Psoas muscle (tissue), 8 donors: ENCODE results near the gene INTS11. TPM values are rescaled to one million over a fixed set of nuclear protein-coding genes. Genes with fewer than 3 reads are reported as not detected.

Experiments
- ATAC-seq, 4 donors: fragments of 200-7000 bp; cut with Tn5 transposase; one replicate each; pipeline ENCODE4 v1.9.1; 2020; ENCODE audit warnings: moderate library complexity in 3 of 4, mild to moderate bottlenecking in 2 of 4
- DNase-seq, 2 donors: peaks; one replicate each; pipeline ENCODE4 v3.0.0-alpha.2; 2020
- H3K27ac ChIP-seq: fragments of 200-600 bp; one replicate; pipeline ENCODE4 v1.8.0; 2022
- H3K27me3 ChIP-seq, 3 donors: fragments of 200-600 bp in 1 of 3; one replicate each; pipeline versions ENCODE4 v1.6.1 to v1.8.0; 2013 to 2022; ENCODE audit warnings: low read length in 2 of 3, mild to moderate bottlenecking in 2 of 3, moderate library complexity in 1 of 3; ENCODE audit not compliant: insufficient read depth in 3 of 3
- H3K36me3 ChIP-seq, 2 donors: fragments of 200-600 bp in 1 of 2; one replicate each; pipeline versions ENCODE4 v1.6.1 to v1.8.0; 2013 to 2022; ENCODE audit warnings: low read depth in 1 of 2, mild to moderate bottlenecking in 1 of 2, moderate library complexity in 1 of 2; ENCODE audit not compliant: insufficient read depth in 1 of 2
- H3K4me1 ChIP-seq: fragments of 200-600 bp; one replicate; pipeline ENCODE4 v1.8.0; 2022
- H3K4me3 ChIP-seq: fragments of 200-600 bp; one replicate; pipeline ENCODE4 v1.8.0; 2022; ENCODE audit warnings: mild to moderate bottlenecking
- H3K9me3 ChIP-seq: fragments of 200-600 bp; one replicate; pipeline ENCODE4 v1.8.0; 2022
- WGBS, 3 donors: extraction: QIAGEN DNeasy Blood & Tissue Kit; methylation state at CpG; one replicate each; pipeline versions ENCODE4 v1.1.6 to v1.1.7; 2013; 5-methylcytosine and 5-hydroxymethylcytosine counted together
- intact Hi-C, 2 donors: fragments of 100-400 bp; cut with DNase I; formaldehyde crosslinking; loops; one replicate each; pipeline versions ENCODE4 v1.11.0 to v1.14.2; 2022
- polyA plus RNA-seq, 3 donors: library from polyadenylated mRNA; stranded (reverse); fragments of 200-250 nt; gene quantifications; one replicate each; pipeline ENCODE4 v1.2.3, GENCODE V29; 2013
- total RNA-seq, 4 donors: library from RNA; stranded (reverse); fragmentation: NEBNext Ultra II Directional in 2 of 4; extraction: Animal tissue kit (Norgen Biotek cat#: 25700) in 2 of 4; gene quantifications; one replicate each; pipeline versions ENCODE4 v1.2.1 to v1.2.4, GENCODE V29; 2021 to 2023
- TF ChIP-seq, protein P1 (sequence below): fragments of 200-600 bp; IDR thresholded peaks from one replicate; pipeline ENCODE4 v1.8.0; 2022; ENCODE audit warnings: antibody characterized with exemption
- donor health status: healthy with polysubstance abuse.
- donor health status: DM: no; HTN: no; CAD: no; lungs with moderate emphysema.
- donor health status: Bipolar disorder and iron deficiency.
- donor health status: healthy.
- donor health status: DM: yes; HTN: yes; CAD: no.
- donor health status: DM: no; HTN: no; CAD: no.
- donor health status: DM: no; HTN: no; CAD: no.
- donor health status: DM: yes; HTN: yes; CAD: no.

The INTS11 gene
- total and polyA plus RNA-seq, 7 donors, result 55.6 to 80.8 (median 71.2) TPM

DNA sequence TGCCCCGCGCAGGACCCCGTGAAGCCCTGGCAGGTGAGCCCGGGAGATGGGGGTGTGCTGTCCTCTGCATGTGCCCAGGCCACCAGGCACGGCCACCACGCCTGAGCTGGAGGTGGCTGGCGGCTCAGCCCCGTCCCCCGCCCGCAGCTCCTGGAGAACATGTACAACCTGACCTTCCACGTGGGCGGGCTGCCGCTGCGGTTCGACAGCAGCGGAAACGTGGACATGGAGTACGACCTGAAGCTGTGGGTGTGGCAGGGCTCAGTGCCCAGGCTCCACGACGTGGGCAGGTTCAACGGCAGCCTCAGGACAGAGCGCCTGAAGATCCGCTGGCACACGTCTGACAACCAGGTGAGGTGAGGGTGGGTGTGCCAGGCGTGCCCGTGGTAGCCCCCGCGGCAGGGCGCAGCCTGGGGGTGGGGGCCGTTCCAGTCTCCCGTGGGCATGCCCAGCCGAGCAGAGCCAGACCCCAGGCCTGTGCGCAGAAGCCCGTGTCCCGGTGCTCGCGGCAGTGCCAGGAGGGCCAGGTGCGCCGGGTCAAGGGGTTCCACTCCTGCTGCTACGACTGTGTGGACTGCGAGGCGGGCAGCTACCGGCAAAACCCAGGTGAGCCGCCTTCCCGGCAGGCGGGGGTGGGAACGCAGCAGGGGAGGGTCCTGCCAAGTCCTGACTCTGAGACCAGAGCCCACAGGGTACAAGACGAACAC is 8.5 kb upstream of the INTS11 start:
- 44 to 72% (median 49%) methylated on average over 40 to 48 of the region's 48 CpGs for WGBS, 3 donors
- H3K27ac ChIP-seq, result no peak overlapping the region
- intact Hi-C loops, result no loop called here
- no peaks in the 10 kb centered on the region for H3K27me3 ChIP-seq
- no peak for DNase-seq
- peaks cover 0 to 38% of the 10 kb centered on the region in 2 donors for H3K36me3 ChIP-seq
- H3K4me1 ChIP-seq, result peaks cover 28% of the 10 kb centered on the region
- peak; percentile 6 to 45 (median 28) for ATAC-seq
- no peaks in the 10 kb centered on the region for H3K9me3 ChIP-seq
- TF ChIP-seq, protein P1, sequence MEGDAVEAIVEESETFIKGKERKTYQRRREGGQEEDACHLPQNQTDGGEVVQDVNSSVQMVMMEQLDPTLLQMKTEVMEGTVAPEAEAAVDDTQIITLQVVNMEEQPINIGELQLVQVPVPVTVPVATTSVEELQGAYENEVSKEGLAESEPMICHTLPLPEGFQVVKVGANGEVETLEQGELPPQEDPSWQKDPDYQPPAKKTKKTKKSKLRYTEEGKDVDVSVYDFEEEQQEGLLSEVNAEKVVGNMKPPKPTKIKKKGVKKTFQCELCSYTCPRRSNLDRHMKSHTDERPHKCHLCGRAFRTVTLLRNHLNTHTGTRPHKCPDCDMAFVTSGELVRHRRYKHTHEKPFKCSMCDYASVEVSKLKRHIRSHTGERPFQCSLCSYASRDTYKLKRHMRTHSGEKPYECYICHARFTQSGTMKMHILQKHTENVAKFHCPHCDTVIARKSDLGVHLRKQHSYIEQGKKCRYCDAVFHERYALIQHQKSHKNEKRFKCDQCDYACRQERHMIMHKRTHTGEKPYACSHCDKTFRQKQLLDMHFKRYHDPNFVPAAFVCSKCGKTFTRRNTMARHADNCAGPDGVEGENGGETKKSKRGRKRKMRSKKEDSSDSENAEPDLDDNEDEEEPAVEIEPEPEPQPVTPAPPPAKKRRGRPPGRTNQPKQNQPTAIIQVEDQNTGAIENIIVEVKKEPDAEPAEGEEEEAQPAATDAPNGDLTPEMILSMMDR, result no peak
- no peak overlapping the region for H3K4me3 ChIP-seq

DNA sequence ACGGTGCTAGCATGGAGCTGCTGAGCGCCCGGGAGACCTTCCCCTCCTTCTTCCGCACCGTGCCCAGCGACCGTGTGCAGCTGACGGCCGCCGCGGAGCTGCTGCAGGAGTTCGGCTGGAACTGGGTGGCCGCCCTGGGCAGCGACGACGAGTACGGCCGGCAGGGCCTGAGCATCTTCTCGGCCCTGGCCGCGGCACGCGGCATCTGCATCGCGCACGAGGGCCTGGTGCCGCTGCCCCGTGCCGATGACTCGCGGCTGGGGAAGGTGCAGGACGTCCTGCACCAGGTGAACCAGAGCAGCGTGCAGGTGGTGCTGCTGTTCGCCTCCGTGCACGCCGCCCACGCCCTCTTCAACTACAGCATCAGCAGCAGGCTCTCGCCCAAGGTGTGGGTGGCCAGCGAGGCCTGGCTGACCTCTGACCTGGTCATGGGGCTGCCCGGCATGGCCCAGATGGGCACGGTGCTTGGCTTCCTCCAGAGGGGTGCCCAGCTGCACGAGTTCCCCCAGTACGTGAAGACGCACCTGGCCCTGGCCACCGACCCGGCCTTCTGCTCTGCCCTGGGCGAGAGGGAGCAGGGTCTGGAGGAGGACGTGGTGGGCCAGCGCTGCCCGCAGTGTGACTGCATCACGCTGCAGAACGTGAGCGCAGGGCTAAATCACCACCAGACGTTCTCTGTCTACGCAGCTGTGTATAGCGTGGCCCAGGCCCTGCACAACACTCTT is 7.7 kb upstream of the INTS11 start:
- 70 to 81% (median 79%) methylated on average over 42 to 57 of the region's 57 CpGs for WGBS, 3 donors
- Histone ChIP-seq H3K36me3 (peaks cover 0 to 41% of the 10 kb centered on the region in 2 donors), H3K27ac (no peak overlapping the region), H3K9me3 (no peaks in the 10 kb centered on the region), H3K27me3 (no peaks in the 10 kb centered on the region), H3K4me1 (peaks cover 28% of the 10 kb centered on the region), H3K4me3 (no peak overlapping the region)
- TF ChIP-seq, protein P1, result no peak
- ATAC-seq (peak in 3 of 4 donors; percentile 1 to 10 (median 5)), DNase-seq (no peak)
- intact Hi-C loops, result no loop called here

DNA sequence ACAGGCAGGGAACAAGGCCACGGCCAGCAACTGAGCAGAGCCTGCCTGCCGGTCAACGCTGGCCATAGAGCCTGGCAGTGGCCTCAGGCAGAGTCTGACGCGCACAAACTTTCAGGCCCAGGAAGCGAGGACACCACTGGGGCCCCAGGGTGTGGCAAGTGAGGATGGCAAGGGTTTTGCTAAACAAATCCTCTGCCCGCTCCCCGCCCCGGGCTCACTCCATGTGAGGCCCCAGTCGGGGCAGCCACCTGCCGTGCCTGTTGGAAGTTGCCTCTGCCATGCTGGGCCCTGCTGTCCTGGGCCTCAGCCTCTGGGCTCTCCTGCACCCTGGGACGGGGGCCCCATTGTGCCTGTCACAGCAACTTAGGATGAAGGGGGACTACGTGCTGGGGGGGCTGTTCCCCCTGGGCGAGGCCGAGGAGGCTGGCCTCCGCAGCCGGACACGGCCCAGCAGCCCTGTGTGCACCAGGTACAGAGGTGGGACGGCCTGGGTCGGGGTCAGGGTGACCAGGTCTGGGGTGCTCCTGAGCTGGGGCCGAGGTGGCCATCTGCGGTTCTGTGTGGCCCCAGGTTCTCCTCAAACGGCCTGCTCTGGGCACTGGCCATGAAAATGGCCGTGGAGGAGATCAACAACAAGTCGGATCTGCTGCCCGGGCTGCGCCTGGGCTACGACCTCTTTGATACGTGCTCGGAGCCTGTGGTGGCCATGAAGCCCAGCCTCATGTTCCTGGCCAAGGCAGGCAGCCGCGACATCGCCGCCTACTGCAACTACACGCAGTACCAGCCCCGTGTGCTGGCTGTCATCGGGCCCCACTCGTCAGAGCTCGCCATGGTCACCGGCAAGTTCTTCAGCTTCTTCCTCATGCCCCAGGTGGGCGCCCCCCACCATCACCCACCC is 6.9 kb upstream of the INTS11 start, which contains the start of gene TAS1R3:
TSS of gene TAS1R3 (plus strand) at position 213 of the 898 bp plus-strand sequence. CDS start at position 279, 66 bp downstream.
- no peak within 1 kb of the TSS for H3K4me3 ChIP-seq
- H3K27ac ChIP-seq, result no peak within 1 kb of the TSS
- TF ChIP-seq, protein P1, result no peak
- peaks cover 0 to 40% of the 10 kb centered on the region in 2 donors for H3K36me3 ChIP-seq
- intact Hi-C loops, result no loop called here
- DNase-seq (no peak), ATAC-seq (peak; percentile 11 to 40 (median 24))
- 37 to 55% (median 39%) methylated on average over 35 to 41 of the region's 41 CpGs for WGBS, 3 donors
- H3K27me3 ChIP-seq, result no peaks in the 10 kb centered on the region
- no peaks in the 10 kb centered on the region for H3K9me3 ChIP-seq
- peaks cover 36% of the 10 kb centered on the region for H3K4me1 ChIP-seq

DNA sequence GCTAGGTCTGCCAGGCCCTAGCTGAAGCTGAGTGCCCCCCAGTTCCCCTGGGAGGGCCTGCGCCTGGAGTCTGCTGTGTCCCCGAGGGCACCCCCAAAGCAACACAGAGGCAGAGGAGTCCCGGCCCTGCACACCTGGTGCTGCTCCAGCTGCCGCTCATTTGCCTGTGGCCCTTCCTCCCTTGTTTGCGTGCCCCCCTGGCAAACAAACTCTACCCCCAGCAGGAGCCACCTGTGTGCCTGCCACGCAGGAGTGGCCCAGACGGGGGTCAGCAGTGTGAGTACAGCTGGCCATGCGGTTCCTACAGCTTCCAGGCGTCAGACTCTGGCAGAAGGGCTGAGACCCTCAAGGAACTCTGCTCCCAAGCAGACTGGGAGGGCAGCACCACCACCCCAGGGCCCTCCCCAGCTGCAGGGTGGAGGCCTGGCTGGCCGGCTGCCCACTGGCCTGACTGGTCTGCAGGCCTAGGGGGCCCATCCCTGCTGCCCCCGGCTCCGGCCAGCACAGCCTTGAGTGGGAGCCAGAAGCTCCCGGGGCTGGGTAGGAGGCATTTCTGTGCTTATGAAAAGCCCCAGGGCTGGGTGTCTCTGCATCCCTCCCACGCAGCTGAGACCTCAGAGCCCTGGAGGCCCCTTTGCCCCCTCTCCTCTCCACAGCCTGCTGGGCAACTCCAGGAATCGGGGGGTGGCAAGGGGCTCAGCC is 6.1 kb upstream of the INTS11 start:
- DNase-seq (no peak), ATAC-seq (peak in 2 of 4 donors; percentile 1 to 4)
- Histone ChIP-seq H3K4me3 (no peak overlapping the region), H3K4me1 (peaks cover 44% of the 10 kb centered on the region), H3K36me3 (peaks cover 0 to 32% of the 10 kb centered on the region in 2 donors), H3K9me3 (no peaks in the 10 kb centered on the region), H3K27ac (no peak overlapping the region), H3K27me3 (no peaks in the 10 kb centered on the region)
- intact Hi-C loops, result no loop called here
- WGBS, 3 donors, result 23 to 38% (median 25%) methylated on average over 12 to 15 of the region's 15 CpGs
- TF ChIP-seq, protein P1, result no peak
